Stimulated activated CD8-positive, alpha-beta memory T cell treated with anti-CD3 and anti-CD28 coated beads, Interleukin-15, amount 100 ng/mL, for 1 hour (primary cell): ENCODE measurements around the gene CTSS.

Experiments
- DNase-seq: peaks from one replicate; pipeline ENCODE4 v3.0.0-alpha.2; 2020; ENCODE audit warnings: low read depth

Gene CTSS

DNA sequence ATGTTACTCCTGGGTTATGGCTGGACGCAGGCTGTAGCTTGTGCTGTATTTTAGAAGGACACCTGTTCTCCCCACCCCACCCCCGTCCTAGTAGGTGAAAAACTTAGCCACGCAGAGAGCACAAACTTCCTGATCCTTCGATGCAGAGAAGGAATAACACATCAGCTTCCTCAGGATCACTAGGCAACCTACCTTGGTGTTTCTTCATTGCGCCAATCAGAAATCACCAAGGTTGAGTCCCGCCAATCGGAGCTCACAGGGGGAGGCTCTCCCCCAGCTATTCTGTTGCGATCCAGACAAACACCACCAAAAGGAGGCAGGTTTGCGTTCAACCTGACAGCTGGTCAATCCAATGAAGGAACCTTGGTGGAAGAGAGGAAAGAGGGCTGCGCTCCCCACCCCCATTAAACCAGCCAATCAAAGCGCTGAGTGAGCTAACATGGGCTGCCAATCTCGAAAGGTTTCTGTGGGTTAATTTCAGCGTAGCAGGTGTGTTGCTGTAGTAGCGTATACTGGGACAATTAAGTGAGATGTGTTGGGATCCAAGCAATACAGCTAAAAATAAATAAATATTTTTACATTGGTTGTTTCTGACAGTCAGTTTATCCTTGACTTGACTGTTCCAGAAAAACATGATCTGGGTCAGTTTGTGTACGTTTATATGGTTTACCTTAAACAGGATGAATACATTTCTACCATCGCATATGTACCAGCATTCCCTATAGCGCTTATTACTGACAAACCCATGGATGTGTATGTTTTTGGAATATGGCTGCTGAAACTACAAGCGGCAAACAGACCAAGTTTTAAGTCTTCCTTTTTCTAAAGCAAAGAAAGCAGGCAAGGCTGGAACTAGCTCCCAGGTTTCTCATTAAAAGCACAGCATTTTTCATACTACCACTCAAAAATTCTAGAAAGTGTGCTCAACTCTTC, 68.3 kb downstream of the CTSS start, which contains the start of gene GOLPH3L:
Gene GOLPH3L, minus strand, starts transcription at position 160 of the 933 bp plus-strand sequence. CDS start 2,316 bp downstream, outside the sequence.
- DNase-seq, result peak; percentile 75

DNA sequence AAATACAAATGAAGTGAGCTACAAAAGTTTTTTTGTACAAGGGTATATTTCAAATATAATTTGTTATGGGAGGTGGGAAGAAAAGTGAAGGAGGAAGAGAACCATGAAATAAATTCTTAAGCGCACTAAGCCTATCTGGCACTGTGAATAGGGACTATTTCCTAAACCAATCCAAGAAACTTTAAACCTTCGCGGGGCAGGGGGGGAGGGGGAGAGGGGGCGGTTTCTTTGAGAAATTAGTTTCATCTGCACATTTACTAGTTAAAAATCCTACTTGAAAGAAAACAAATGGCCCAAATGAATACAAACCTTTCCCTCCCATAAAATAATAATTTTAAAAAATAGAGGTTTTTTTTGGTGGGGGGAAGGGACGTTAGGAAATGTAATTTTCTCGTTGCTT, 69.0 kb downstream of the CTSS start:
- no peak for DNase-seq

GRCh38 chr1:150696162-150696561, 69.4 kb downstream of the CTSS start:
- no peak for DNase-seq

- DNase-seq, result no peak
Observed at GRCh38 chr1:150695561-150695960, 70.0 kb downstream of the CTSS start.

GRCh38 chr1:150692720-150693119, 72.9 kb downstream of the CTSS start:
- DNase-seq, result no peak

DNA sequence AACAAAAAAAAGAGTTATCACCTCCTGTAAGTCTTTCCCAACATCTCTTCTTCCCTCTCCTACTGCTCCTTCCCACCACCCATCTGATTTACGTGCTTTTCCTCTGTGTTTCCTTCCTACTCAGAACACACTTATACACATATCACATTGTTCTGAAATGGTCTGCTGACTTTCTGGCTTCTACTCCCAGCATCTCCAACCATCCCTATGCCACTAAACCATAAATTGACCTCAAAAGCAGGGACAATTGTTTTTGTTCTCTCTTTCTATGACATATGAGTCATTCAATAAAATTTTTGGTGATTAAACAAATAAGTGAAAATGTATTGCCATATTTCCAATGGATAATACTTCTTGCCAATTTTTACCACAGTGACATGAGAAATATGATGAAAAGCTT, 76.8 kb downstream of the CTSS start:
- DNase-seq, result no peak

DNA sequence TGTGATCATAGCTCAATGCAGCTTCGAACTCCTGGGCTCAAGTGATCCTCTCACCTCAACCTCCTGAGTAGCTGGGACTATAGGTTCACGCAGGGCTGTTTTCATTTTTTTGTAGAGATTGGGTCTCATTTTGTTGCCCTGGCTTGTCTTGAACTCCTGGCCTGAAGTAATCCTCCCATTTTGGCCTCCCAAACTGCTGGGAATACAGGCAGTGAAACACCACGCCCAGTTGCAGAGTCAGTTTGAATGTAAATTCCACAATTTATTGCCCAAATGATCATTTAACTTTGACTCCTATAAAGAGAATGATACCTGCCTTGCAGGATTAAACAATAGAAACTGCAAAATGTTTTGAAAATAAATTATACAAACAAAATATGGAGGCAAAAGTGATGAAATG, 79.3 kb downstream of the CTSS start:
- DNase-seq, result no peak

DNA sequence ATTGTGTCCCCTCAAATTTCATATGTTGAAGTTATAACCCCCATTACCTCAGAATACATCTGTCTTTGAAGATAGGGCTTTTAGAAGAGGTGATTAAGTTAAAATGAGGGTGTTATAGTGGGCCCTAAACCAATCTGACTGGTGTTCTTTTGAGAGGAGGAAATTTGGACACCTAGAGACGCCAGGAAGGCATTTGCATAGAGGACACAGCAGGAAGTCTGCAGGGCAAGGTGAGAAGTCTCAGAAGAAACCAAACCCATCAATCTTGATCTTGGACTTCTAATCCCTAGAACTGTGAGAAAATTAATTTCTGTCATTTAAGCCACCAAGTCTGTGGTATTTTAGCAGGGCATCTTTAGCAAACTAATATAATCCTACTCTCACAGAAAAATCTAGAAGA, 81.7 kb downstream of the CTSS start:
- no peak for DNase-seq
